Neural crest cell (in vitro differentiated cells): Measurements from ENCODE around the gene DIP2A. TPM values are rescaled to one million over a fixed set of nuclear protein-coding genes. Genes with fewer than 3 reads are reported as not detected.

Experiments used
- DNase-seq: peaks from one replicate; pipeline ENCODE4 v3.0.0; 2021; ENCODE audit warnings: low read depth, mixed read lengths, low spot score
- H3K27ac Mint-ChIP-seq: one replicate; pipeline ENCODE4 v1.8.0; 2021; ENCODE audit warnings: mild to moderate bottlenecking, mixed read lengths; ENCODE audit not compliant: unreplicated experiment
- H3K27me3 Mint-ChIP-seq: 2 replicates; pipeline ENCODE4 v1.8.0; 2021; ENCODE audit warnings: low read depth, mild to moderate bottlenecking, mixed read lengths
- H3K36me3 Mint-ChIP-seq: 2 replicates; pipeline ENCODE4 v1.8.0; 2021; ENCODE audit warnings: low read depth, mild to moderate bottlenecking, mixed read lengths
- H3K4me1 Mint-ChIP-seq: 2 replicates; pipeline ENCODE4 v1.8.0; 2021; ENCODE audit warnings: mixed read lengths
- H3K4me3 Mint-ChIP-seq: one replicate; pipeline ENCODE4 v1.8.0; 2021; ENCODE audit warnings: mild to moderate bottlenecking, mixed read lengths
- H3K9me3 Mint-ChIP-seq: 2 replicates; pipeline ENCODE4 v1.8.0; 2021; ENCODE audit warnings: mixed read lengths
- CTCF ChIP-seq: fragments of 200-600 bp; sonication (generic); conservative IDR thresholded peaks from 2 replicates; pipeline ENCODE4 v1.5.0; 2021; ENCODE audit warnings: antibody characterized with exemption, mild to moderate bottlenecking
- total RNA-seq: library from RNA; stranded (reverse); gene quantifications from 2 replicates; pipeline ENCODE4 v1.2.1, GENCODE V29; 2021

DIP2A gene
- total RNA-seq, 1 donor from 2014 or later: 57.8 TPM

- no peak overlapping the region for H3K4me3 Mint-ChIP-seq
- H3K27ac Mint-ChIP-seq: no peak overlapping the region
- no peaks in the 10 kb centered on the region for H3K36me3 Mint-ChIP-seq
- no peak for DNase-seq
- no peak for TF ChIP-seq CTCF
- H3K27me3 Mint-ChIP-seq: no peaks in the 10 kb centered on the region
- peaks cover 12% of the 10 kb centered on the region for H3K9me3 Mint-ChIP-seq
- peaks cover 38% of the 10 kb centered on the region for H3K4me1 Mint-ChIP-seq
Observed at GRCh38 chr21:46618738-46619379, 160.2 kb downstream of the DIP2A start.

Other genes with a start within 250 kb of the DIP2A start
- 218 and 225 TPM in 2 replicates for gene LSS, start 230.1 kb upstream of the DIP2A start, total RNA-seq
- gene MCM3AP, start 173.3 kb upstream of the DIP2A start, total RNA-seq: 142 and 153 TPM in 2 replicates
- 23.0 and 23.1 TPM in 2 replicates for gene YBEY, start 172.5 kb upstream of the DIP2A start, total RNA-seq
- gene C21orf58, start 135.0 kb upstream of the DIP2A start, total RNA-seq: 61.0 and 61.5 TPM in 2 replicates
- 54.8 and 60.4 TPM in 2 replicates for gene PCNT, start 134.7 kb upstream of the DIP2A start, total RNA-seq
- 29.9 and 37.3 TPM in 2 replicates for gene S100B, start 146.2 kb downstream of the DIP2A start, total RNA-seq
- 100 and 109 TPM in 2 replicates for gene PRMT2, start 176.8 kb downstream of the DIP2A start, total RNA-seq